ENCODE data around the gene HSDL2. TPM values are rescaled to one million over a fixed set of nuclear protein-coding genes. Genes with fewer than 3 reads are reported as not detected.

Gene HSDL2
- polyA plus RNA-seq, 3 donors: 6.4 to 34.8 (median 26.9) TPM

- Histone ChIP-seq H3K27ac (ENCODE audit: low read depth in 1 of 2, low read length in 2 of 2) (no peak overlapping the region), H3K9ac (ENCODE audit: insufficient read depth, low read length, poor library complexity, severe bottlenecking) (no peak overlapping the region), H3K4me3 (replicated peaks in 1 of 3; ENCODE audit: low read depth in 2 of 3, low read length in 3 of 3) (no peak overlapping the region), H3K4me2 (replicated peaks; ENCODE audit: extremely low read depth, low read length, poor library complexity, severe bottlenecking) (no peak overlapping the region), H3K79me2 (ENCODE audit: insufficient read depth, low read length) (no peaks in the 10 kb centered on the region), H2AFZ (ENCODE audit: insufficient read depth, low read depth, low read length, poor library complexity, severe bottlenecking) (no peak overlapping the region), H3K36me3 (replicated peaks in 1 of 2; ENCODE audit: control insufficient read depth in 1 of 2, insufficient read depth in 2 of 2, low read length in 2 of 2) (no peaks in the 10 kb centered on the region), H3K4me1 (ENCODE audit: control insufficient read depth in 1 of 2, insufficient read depth in 2 of 2, low read length in 2 of 2) (no peaks in the 10 kb centered on the region), H3K27me3 (ENCODE audit: control insufficient read depth in 2 of 2, insufficient read depth in 2 of 2, low read length in 2 of 2) (peaks cover 0 to 2% of the 10 kb centered on the region in 2 donors), H4K20me1 (ENCODE audit: insufficient read depth, low read length) (no peaks in the 10 kb centered on the region), H3K9me3 (replicated peaks in 1 of 2; ENCODE audit: control insufficient read depth in 1 of 2, insufficient read depth in 1 of 2, low read length in 2 of 2) (peaks cover 18 to 40% of the 10 kb centered on the region in 2 donors)
- Mint-ChIP-seq H3K4me3 (no peak overlapping the region), H3K27ac (no peak overlapping the region), H3K36me3 (peaks cover 0 to 3% of the 10 kb centered on the region in 2 donors), H3K27me3 (ENCODE audit: low read depth in 3 of 3) (peaks cover 2 to 8% (median 3%) of the 10 kb centered on the region in 3 donors), H3K4me1 (peaks cover 2% of the 10 kb centered on the region), H3K9me3 (peaks cover 26 to 46% (median 35%) of the 10 kb centered on the region in 7 donors)
- intact Hi-C loops (cut with micrococcal nuclease): loop anchor here in 1 of 2 donors (10.0 kb wide), 1 partner anchor 612 kb away; no protein-coding TSS in a partner anchor
- no peak for DNase-seq
- no peak for TF ChIP-seq CTCF (IDR thresholded peaks at IDR 0.05)
- WGBS (ENCODE audit: insufficient coverage): 100% methylated on average over 2 of the region's 3 CpGs
Measured at GRCh38 chr9:112366591-112366990, 13.3 kb upstream of the HSDL2 start.

GRCh38 chr9:112367465-112367864 lies 12.4 kb upstream of the HSDL2 start:
- Mint-ChIP-seq H3K27me3 (ENCODE audit: low read depth in 3 of 3) (peaks cover 2 to 8% (median 4%) of the 10 kb centered on the region in 3 donors), H3K9me3 (peaks cover 26 to 48% (median 38%) of the 10 kb centered on the region in 7 donors), H3K27ac (no peak overlapping the region), H3K4me3 (no peak overlapping the region), H3K4me1 (no peaks in the 10 kb centered on the region), H3K36me3 (peaks cover 0 to 3% of the 10 kb centered on the region in 2 donors)
- Histone ChIP-seq H3K9me3 (replicated peaks in 1 of 2; ENCODE audit: control insufficient read depth in 1 of 2, insufficient read depth in 1 of 2, low read length in 2 of 2) (peaks cover 18 to 40% of the 10 kb centered on the region in 2 donors), H3K9ac (ENCODE audit: insufficient read depth, low read length, poor library complexity, severe bottlenecking) (no peak overlapping the region), H2AFZ (ENCODE audit: insufficient read depth, low read depth, low read length, poor library complexity, severe bottlenecking) (no peak overlapping the region), H3K4me1 (ENCODE audit: control insufficient read depth in 1 of 2, insufficient read depth in 2 of 2, low read length in 2 of 2) (no peaks in the 10 kb centered on the region), H3K79me2 (ENCODE audit: insufficient read depth, low read length) (no peaks in the 10 kb centered on the region), H4K20me1 (ENCODE audit: insufficient read depth, low read length) (no peaks in the 10 kb centered on the region), H3K4me3 (replicated peaks in 1 of 3; ENCODE audit: low read depth in 2 of 3, low read length in 3 of 3) (no peak overlapping the region), H3K27me3 (ENCODE audit: control insufficient read depth in 2 of 2, insufficient read depth in 2 of 2, low read length in 2 of 2) (peaks cover 0 to 2% of the 10 kb centered on the region in 2 donors), H3K27ac (ENCODE audit: low read depth in 1 of 2, low read length in 2 of 2) (no peak overlapping the region), H3K36me3 (replicated peaks in 1 of 2; ENCODE audit: control insufficient read depth in 1 of 2, insufficient read depth in 2 of 2, low read length in 2 of 2) (no peaks in the 10 kb centered on the region), H3K4me2 (replicated peaks; ENCODE audit: extremely low read depth, low read length, poor library complexity, severe bottlenecking) (no peak overlapping the region)
- DNase-seq: no peak
- intact Hi-C loops (cut with micrococcal nuclease): loop anchor here in 1 of 2 donors (10.0 kb wide), 1 partner anchor 613 kb away; no protein-coding TSS in a partner anchor
- no peak for TF ChIP-seq CTCF (IDR thresholded peaks at IDR 0.05)

Data from CD14-positive monocyte (primary cell).